Fibroblast of lung (primary cell): ENCODE data around the gene NRG2.

Experiments
- EZH2 ChIP-seq: IDR thresholded peaks from 2 replicates; pipeline ENCODE4 v1.5.1; 2012; ENCODE audit warnings: low read length, control low read depth, mild to moderate bottlenecking; ENCODE audit errors: missing control alignments
- TF ChIP-seq, protein P1 (sequence below), 2 donors: IDR thresholded peaks in 1 of 2; conservative IDR thresholded peaks in 1 of 2; 1 replicate in 1 of 2; 2 replicates in 1 of 2; pipeline ENCODE4 v1.5.1; 2011 to 2012; ENCODE audit warnings: low read length in 2 of 2, control low read depth in 1 of 2, inconsistent platforms in 1 of 2, low read depth in 1 of 2, mild to moderate bottlenecking in 1 of 2

DNA sequence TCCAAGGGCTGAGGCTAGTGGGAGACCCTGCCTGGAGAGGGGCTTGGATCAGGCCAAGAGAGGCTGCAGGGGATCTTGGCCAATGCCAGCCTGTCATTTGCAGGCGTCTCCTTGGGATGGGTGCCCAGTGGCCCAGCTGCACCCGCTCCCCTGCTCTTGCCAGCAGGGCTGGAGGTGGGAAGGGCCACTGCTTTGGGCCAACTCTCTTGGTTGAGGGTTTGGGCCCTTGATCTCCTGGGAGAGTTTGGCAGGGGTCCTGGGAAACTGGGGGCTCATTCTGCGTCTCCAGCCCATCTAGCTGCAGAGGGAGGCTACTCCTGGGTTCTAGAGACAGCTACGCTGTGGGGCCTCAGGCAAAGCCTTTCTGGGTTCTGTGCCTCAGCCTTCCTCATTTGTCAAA lies 237.0 kb downstream of the NRG2 start:
- TF ChIP-seq EZH2: no peak
- TF ChIP-seq, protein P1, sequence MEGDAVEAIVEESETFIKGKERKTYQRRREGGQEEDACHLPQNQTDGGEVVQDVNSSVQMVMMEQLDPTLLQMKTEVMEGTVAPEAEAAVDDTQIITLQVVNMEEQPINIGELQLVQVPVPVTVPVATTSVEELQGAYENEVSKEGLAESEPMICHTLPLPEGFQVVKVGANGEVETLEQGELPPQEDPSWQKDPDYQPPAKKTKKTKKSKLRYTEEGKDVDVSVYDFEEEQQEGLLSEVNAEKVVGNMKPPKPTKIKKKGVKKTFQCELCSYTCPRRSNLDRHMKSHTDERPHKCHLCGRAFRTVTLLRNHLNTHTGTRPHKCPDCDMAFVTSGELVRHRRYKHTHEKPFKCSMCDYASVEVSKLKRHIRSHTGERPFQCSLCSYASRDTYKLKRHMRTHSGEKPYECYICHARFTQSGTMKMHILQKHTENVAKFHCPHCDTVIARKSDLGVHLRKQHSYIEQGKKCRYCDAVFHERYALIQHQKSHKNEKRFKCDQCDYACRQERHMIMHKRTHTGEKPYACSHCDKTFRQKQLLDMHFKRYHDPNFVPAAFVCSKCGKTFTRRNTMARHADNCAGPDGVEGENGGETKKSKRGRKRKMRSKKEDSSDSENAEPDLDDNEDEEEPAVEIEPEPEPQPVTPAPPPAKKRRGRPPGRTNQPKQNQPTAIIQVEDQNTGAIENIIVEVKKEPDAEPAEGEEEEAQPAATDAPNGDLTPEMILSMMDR (conservative IDR thresholded peaks at IDR 0.05 in 1 of 2, IDR thresholded peaks at IDR 0.05 in 1 of 2; ENCODE audit: low read depth in 1 of 2, low read length in 2 of 2): no peak
